H1 (cell line): ENCODE data around the gene MT1X. TPM values are rescaled to one million over a fixed set of nuclear protein-coding genes. Genes with fewer than 3 reads are reported as not detected.

Experiments used
- CHD2 ChIP-seq: IDR thresholded peaks from 2 replicates; pipeline ENCODE4 v1.6.1; 2012; ENCODE audit warnings: low read length, improper control_type of control experiment
- EP300 ChIP-seq, 2 experiments: IDR thresholded peaks; 1 replicate in 1 of 2; 2 replicates in 1 of 2; pipeline ENCODE4 v1.6.1; 2011 to 2012; ENCODE audit warnings: low read depth in 2 of 2, low read length in 2 of 2, mild to moderate bottlenecking in 2 of 2, borderline replicate concordance in 1 of 2, inconsistent platforms in 1 of 2, moderate library complexity in 1 of 2
- EZH2 ChIP-seq: fragments of 200-600 bp; sonication (generic); IDR thresholded peaks from 2 replicates; pipeline ENCODE4 v1.7.1; 2012; ENCODE audit warnings: low read depth, mild to moderate bottlenecking, moderate library complexity, low read length, inconsistent platforms; ENCODE audit not compliant: severe bottlenecking
- HDAC6 ChIP-seq: IDR thresholded peaks from one replicate; pipeline ENCODE4 v1.7.1; 2012; ENCODE audit warnings: low read depth, mild to moderate bottlenecking, inconsistent platforms, low read length, moderate library complexity
- NRF1 ChIP-seq: IDR thresholded peaks from 2 replicates; pipeline ENCODE4 v1.6.1; 2011; ENCODE audit warnings: mild to moderate bottlenecking, low read depth, low read length, improper control_type of control experiment
- SP1 ChIP-seq: IDR thresholded peaks from 2 replicates; pipeline ENCODE4 v1.6.1; 2011; ENCODE audit warnings: low read depth, low read length
- polyA plus RNA-seq, 7 experiments: library from polyadenylated mRNA; depleted of rRNA in 3 of 7; stranded (reverse) in 5 of 7; unstranded in 2 of 7; fragments of >200 nt in 5 of 7; fragments of 200-250 nt in 2 of 7; gene quantifications; 1 replicate in 5 of 7; 2 replicates in 1 of 7; 4 replicates in 1 of 7; pipeline versions ENCODE4 v1.2.1 to v1.2.3, GENCODE V29; 2011 to 2013; ENCODE audit warnings: missing spikeins in 2 of 7, mixed read lengths in 2 of 7
- total RNA-seq: library from RNA; stranded (reverse); fragmentation: NEBNext Ultra II Directional; extraction: Animal tissue kit (Norgen Biotek cat#: 25700); gene quantifications from 2 replicates; pipeline ENCODE4 v1.2.1, GENCODE V29; 2021
- TF ChIP-seq, protein P1 (sequence below): fragments of 300-600 bp; sonication (generic); IDR thresholded peaks from 2 replicates; pipeline ENCODE4 v1.7.1; 2012; ENCODE audit warnings: low read length, moderate library complexity, mild to moderate bottlenecking, inconsistent platforms; ENCODE audit not compliant: insufficient replicate concordance

Gene MT1X
- total and polyA plus RNA-seq, 2 of the 8 experiments (the other 6 are each of a cell fraction or from before 2014, with no cell fraction given) = 52.4 to 1,060 TPM

DNA sequence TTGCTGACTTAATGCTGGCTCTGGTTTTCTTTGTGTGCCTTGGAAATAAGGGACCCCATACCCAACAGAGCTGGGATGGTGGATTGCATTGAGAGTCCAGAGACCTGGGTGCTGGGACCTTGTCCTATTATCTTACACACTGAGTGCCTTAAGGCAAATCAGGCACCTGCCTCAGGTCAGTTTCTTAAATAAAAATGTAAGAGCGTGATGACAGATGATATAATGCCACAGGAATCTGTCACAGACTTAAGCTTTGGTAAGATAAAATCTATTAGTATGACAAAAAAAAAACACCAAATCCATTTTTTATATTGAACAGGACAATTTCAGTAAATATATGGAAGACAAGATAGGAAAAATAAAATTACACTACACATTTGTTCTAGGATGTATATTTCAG, 42.2 kb upstream of the MT1X start (continued):
- TF ChIP-seq, protein P1, sequence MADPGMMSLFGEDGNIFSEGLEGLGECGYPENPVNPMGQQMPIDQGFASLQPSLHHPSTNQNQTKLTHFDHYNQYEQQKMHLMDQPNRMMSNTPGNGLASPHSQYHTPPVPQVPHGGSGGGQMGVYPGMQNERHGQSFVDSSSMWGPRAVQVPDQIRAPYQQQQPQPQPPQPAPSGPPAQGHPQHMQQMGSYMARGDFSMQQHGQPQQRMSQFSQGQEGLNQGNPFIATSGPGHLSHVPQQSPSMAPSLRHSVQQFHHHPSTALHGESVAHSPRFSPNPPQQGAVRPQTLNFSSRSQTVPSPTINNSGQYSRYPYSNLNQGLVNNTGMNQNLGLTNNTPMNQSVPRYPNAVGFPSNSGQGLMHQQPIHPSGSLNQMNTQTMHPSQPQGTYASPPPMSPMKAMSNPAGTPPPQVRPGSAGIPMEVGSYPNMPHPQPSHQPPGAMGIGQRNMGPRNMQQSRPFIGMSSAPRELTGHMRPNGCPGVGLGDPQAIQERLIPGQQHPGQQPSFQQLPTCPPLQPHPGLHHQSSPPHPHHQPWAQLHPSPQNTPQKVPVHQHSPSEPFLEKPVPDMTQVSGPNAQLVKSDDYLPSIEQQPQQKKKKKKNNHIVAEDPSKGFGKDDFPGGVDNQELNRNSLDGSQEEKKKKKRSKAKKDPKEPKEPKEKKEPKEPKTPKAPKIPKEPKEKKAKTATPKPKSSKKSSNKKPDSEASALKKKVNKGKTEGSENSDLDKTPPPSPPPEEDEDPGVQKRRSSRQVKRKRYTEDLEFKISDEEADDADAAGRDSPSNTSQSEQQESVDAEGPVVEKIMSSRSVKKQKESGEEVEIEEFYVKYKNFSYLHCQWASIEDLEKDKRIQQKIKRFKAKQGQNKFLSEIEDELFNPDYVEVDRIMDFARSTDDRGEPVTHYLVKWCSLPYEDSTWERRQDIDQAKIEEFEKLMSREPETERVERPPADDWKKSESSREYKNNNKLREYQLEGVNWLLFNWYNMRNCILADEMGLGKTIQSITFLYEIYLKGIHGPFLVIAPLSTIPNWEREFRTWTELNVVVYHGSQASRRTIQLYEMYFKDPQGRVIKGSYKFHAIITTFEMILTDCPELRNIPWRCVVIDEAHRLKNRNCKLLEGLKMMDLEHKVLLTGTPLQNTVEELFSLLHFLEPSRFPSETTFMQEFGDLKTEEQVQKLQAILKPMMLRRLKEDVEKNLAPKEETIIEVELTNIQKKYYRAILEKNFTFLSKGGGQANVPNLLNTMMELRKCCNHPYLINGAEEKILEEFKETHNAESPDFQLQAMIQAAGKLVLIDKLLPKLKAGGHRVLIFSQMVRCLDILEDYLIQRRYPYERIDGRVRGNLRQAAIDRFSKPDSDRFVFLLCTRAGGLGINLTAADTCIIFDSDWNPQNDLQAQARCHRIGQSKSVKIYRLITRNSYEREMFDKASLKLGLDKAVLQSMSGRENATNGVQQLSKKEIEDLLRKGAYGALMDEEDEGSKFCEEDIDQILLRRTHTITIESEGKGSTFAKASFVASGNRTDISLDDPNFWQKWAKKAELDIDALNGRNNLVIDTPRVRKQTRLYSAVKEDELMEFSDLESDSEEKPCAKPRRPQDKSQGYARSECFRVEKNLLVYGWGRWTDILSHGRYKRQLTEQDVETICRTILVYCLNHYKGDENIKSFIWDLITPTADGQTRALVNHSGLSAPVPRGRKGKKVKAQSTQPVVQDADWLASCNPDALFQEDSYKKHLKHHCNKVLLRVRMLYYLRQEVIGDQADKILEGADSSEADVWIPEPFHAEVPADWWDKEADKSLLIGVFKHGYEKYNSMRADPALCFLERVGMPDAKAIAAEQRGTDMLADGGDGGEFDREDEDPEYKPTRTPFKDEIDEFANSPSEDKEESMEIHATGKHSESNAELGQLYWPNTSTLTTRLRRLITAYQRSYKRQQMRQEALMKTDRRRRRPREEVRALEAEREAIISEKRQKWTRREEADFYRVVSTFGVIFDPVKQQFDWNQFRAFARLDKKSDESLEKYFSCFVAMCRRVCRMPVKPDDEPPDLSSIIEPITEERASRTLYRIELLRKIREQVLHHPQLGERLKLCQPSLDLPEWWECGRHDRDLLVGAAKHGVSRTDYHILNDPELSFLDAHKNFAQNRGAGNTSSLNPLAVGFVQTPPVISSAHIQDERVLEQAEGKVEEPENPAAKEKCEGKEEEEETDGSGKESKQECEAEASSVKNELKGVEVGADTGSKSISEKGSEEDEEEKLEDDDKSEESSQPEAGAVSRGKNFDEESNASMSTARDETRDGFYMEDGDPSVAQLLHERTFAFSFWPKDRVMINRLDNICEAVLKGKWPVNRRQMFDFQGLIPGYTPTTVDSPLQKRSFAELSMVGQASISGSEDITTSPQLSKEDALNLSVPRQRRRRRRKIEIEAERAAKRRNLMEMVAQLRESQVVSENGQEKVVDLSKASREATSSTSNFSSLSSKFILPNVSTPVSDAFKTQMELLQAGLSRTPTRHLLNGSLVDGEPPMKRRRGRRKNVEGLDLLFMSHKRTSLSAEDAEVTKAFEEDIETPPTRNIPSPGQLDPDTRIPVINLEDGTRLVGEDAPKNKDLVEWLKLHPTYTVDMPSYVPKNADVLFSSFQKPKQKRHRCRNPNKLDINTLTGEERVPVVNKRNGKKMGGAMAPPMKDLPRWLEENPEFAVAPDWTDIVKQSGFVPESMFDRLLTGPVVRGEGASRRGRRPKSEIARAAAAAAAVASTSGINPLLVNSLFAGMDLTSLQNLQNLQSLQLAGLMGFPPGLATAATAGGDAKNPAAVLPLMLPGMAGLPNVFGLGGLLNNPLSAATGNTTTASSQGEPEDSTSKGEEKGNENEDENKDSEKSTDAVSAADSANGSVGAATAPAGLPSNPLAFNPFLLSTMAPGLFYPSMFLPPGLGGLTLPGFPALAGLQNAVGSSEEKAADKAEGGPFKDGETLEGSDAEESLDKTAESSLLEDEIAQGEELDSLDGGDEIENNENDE = no peak
- TF ChIP-seq SP1 (no peak), NRF1 (no peak), HDAC6 (no peak), CHD2 (no peak), EZH2 (no peak), EP300 (IDR thresholded peaks at IDR 0.05; ENCODE audit: borderline replicate concordance in 1 of 2, low read depth in 2 of 2, low read length in 2 of 2) (no peak)
